ENCODE measurements around the gene GCFC2. TPM values are rescaled to one million over a fixed set of nuclear protein-coding genes. Genes with fewer than 3 reads are reported as not detected.

Gene GCFC2
- total and polyA plus RNA-seq, 4 donors = 9.5 to 44.9 (median 20.4) TPM

- DNase-seq = peak in 1 of 3 donors; percentile 38
- ATAC-seq (ENCODE audit: insufficient read depth, low FRiP score) = no peak
- H3K4me3 ChIP-seq = no peak overlapping the region
- H3K27me3 ChIP-seq (ENCODE audit: control insufficient read depth in 3 of 3, insufficient read depth in 3 of 3, low read length in 2 of 3) = no peaks in the 10 kb centered on the region
- no peak overlapping the region for H3K27ac ChIP-seq (ENCODE audit: low read depth in 1 of 2, low read length in 1 of 2)
- H3K9me3 ChIP-seq (ENCODE audit: control insufficient read depth in 4 of 4, insufficient read depth in 3 of 4, low read length in 3 of 4) = no peaks in the 10 kb centered on the region
- H3K4me1 ChIP-seq (ENCODE audit: control insufficient read depth in 5 of 5, insufficient read depth in 5 of 5, low read length in 5 of 5) = peaks cover 0 to 7% (median 0%) of the 10 kb centered on the region in 5 donors
- 72 to 82% methylated on average over 5 of the region's 5 CpGs for WGBS, 2 donors
- no peak overlapping the region for H3K9ac ChIP-seq (ENCODE audit: insufficient read depth in 1 of 2, low read length in 2 of 2)
- H3K36me3 ChIP-seq (ENCODE audit: control insufficient read depth in 4 of 4, insufficient read depth in 4 of 4, low read length in 4 of 4) = no peaks in the 10 kb centered on the region
- no peak for TF ChIP-seq CTCF (IDR thresholded peaks at IDR 0.05; ENCODE audit: control extremely low read depth, extremely low read depth)
These were observed 96.5 kb downstream of the GCFC2 start for GRCh38 chr2:75614162-75614651.

DNA sequence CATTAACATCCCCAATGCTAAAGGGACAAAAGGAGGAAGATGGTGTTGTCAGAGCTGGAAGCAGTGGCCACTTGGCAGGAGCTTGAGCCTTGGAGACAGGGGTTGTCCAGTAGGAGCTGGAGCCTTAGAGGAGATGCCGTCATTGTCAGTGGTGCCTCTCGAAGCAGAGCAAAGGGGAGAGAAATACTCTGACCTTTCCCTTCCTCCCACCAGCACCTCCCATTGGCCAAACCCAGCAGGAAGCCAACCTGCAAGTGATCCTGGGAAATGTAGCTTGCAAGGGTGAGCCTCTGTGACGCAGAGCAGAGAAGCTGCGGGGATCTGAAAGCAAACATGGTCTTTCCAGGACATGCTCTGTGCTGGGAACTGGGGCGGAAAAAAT lies 97.9 kb downstream of the GCFC2 start:
- no peak overlapping the region for H3K9ac ChIP-seq (ENCODE audit: insufficient read depth in 1 of 2, low read length in 2 of 2)
- TF ChIP-seq CTCF (IDR thresholded peaks at IDR 0.05; ENCODE audit: control extremely low read depth, extremely low read depth) = no peak
- WGBS, 2 donors = 86 to 89% methylated on average over 5 of the region's 5 CpGs
- DNase-seq = no peak
- no peak overlapping the region for H3K27ac ChIP-seq (ENCODE audit: low read depth in 1 of 2, low read length in 1 of 2)
- no peaks in the 10 kb centered on the region for H3K36me3 ChIP-seq (ENCODE audit: control insufficient read depth in 4 of 4, insufficient read depth in 4 of 4, low read length in 4 of 4)
- H3K4me3 ChIP-seq = no peak overlapping the region
- no peaks in the 10 kb centered on the region for H3K27me3 ChIP-seq (ENCODE audit: control insufficient read depth in 3 of 3, insufficient read depth in 3 of 3, low read length in 2 of 3)
- H3K9me3 ChIP-seq (ENCODE audit: control insufficient read depth in 4 of 4, insufficient read depth in 3 of 4, low read length in 3 of 4) = no peaks in the 10 kb centered on the region
- no peak for ATAC-seq (ENCODE audit: insufficient read depth, low FRiP score)
- H3K4me1 ChIP-seq (ENCODE audit: control insufficient read depth in 5 of 5, insufficient read depth in 5 of 5, low read length in 5 of 5) = peaks cover 0 to 9% (median 0%) of the 10 kb centered on the region in 5 donors

Small RNA genes within 50 kb of the gene (small RNA-seq; reads per million reads assigned to genes)
- gene RF00012 (ENCODE audit: low replicate concordance) = not detected

Other genes with a start within 250 kb of the GCFC2 start
- 10 to 100 TPM; 35.8 to 51.3 TPM for gene EVA1A, start 150.0 kb downstream of the GCFC2 start, total RNA-seq
- gene EVA1A, start 150.0 kb downstream of the GCFC2 start, polyA plus RNA-seq = 100 to 1,000 TPM in 1 of 2 donors, 10 to 100 TPM in 1; 30.1 to 102 TPM
- 10 to 100 TPM; 41.7 to 65.0 TPM for gene MRPL19, start 64.1 kb downstream of the GCFC2 start, total RNA-seq
- gene MRPL19, start 64.1 kb downstream of the GCFC2 start, polyA plus RNA-seq = 10 to 100 TPM; 14.9 to 24.9 TPM